PC-3 (cell line): ENCODE data around the gene SHCBP1L. TPM values are rescaled to one million over a fixed set of nuclear protein-coding genes. Genes with fewer than 3 reads are reported as not detected.

Source experiments
- ATAC-seq: fragments of 200-7000 bp; cut with Tn5 transposase; 2 replicates; pipeline ENCODE4 v1.9.1; 2020; ENCODE audit warnings: mild to moderate bottlenecking, moderate library complexity
- Bru-seq: library from RNA; stranded (reverse); fragments of 400-500 nt; gene quantifications from one replicate; lab custom pipeline; 2021; lab: Mats Ljungman, UMichigan
- BruChase-seq, 2 experiments: library from RNA; stranded (reverse); fragments of 400-500 nt; gene quantifications; one replicate each; lab custom pipeline; 2021; lab: Mats Ljungman, UMichigan
- BruUV-seq: library from RNA; stranded (reverse); fragments of 400-500 nt; replicated peaks from 2 replicates; lab custom pipeline; 2021; lab: Mats Ljungman, UMichigan
- CTCF ChIA-PET: fragments of 300-600 bp; sonication (Branson Sonifier 250); formaldehyde crosslinking; loops from one replicate; lab custom pipeline; 2022; ENCODE audit warnings: antibody characterized with exemption; lab: Charles Lee
- POLR2A ChIA-PET: fragments of 300-600 bp; sonication (Branson Sonifier 250); formaldehyde crosslinking; loops from one replicate; lab custom pipeline; 2022; ENCODE audit warnings: antibody characterized with exemption; ENCODE audit not compliant: unreplicated experiment; lab: Charles Lee
- DNase-seq: peaks from one replicate; pipeline ENCODE4 v3.0.0-alpha.2; 2015
- H2AFZ ChIP-seq: fragments of 300-600 bp; sonication (generic); 2 replicates; pipeline ENCODE4 v1.6.0; 2016; ENCODE audit warnings: antibody characterized with exemption, low read length
- H3F3A ChIP-seq: fragments of 300-600 bp; sonication (generic); one replicate; pipeline ENCODE4 v1.6.0; 2017; ENCODE audit warnings: antibody characterized with exemption, low read length, control low read depth, mild to moderate bottlenecking; ENCODE audit not compliant: unreplicated experiment
- H3K27ac ChIP-seq: fragments of 300-600 bp; sonication (generic); 2 replicates; pipeline ENCODE4 v1.5.1; 2016; ENCODE audit warnings: mild to moderate bottlenecking, low read length
- H3K27me3 ChIP-seq: fragments of 300-600 bp; sonication (generic); 2 replicates; pipeline ENCODE4 v1.6.1; 2016; ENCODE audit warnings: low read length, mixed read lengths
- H3K36me3 ChIP-seq: fragments of 300-600 bp; sonication (generic); 2 replicates; pipeline ENCODE4 v1.6.1; 2016; ENCODE audit warnings: low read depth, mixed run types, low read length, mixed read lengths
- H3K4me1 ChIP-seq: fragments of 300-600 bp; sonication (generic); 2 replicates; pipeline ENCODE4 v1.5.1; 2016; ENCODE audit warnings: low read length; ENCODE audit not compliant: insufficient read depth
- H3K4me2 ChIP-seq: fragments of 300-600 bp; sonication (generic); 2 replicates; pipeline ENCODE4 v1.6.0; 2016; ENCODE audit warnings: low read length
- H3K4me3 ChIP-seq: fragments of 300-600 bp; sonication (generic); 2 replicates; pipeline ENCODE4 v1.5.1; 2016; ENCODE audit warnings: mild to moderate bottlenecking, low read length, mixed read lengths
- H3K79me2 ChIP-seq: fragments of 300-600 bp; sonication (generic); 2 replicates; pipeline ENCODE4 v1.6.1; 2017; ENCODE audit warnings: low read length, mixed read lengths
- H3K9ac ChIP-seq: fragments of 300-600 bp; sonication (generic); 2 replicates; pipeline ENCODE4 v1.6.0; 2016; ENCODE audit warnings: mild to moderate bottlenecking, low read length
- H3K9me2 ChIP-seq: fragments of 300-600 bp; sonication (generic); replicated peaks from 2 replicates; pipeline ENCODE4 v1.6.1; 2016; ENCODE audit warnings: mixed run types, low read length, mixed read lengths
- H3K9me3 ChIP-seq: fragments of 300-600 bp; sonication (generic); 2 replicates; pipeline ENCODE4 v1.6.1; 2016; ENCODE audit warnings: low read length, mixed read lengths
- H4K20me1 ChIP-seq: fragments of 300-600 bp; sonication (generic); 2 replicates; pipeline ENCODE4 v1.6.1; 2016; ENCODE audit warnings: low read length, mixed read lengths
- EZH2 ChIP-seq: fragments of 300-600 bp; sonication (generic); IDR thresholded peaks from one replicate; pipeline ENCODE4 v1.6.1; 2017; ENCODE audit warnings: antibody characterized with exemption, mild to moderate bottlenecking, low read length; ENCODE audit not compliant: unreplicated experiment
- EZH2phosphoT487 ChIP-seq: fragments of 300-600 bp; sonication (generic); IDR thresholded peaks from 2 replicates; pipeline ENCODE4 v1.6.1; 2018; ENCODE audit warnings: mild to moderate bottlenecking, antibody characterized with exemption, low read length, borderline replicate concordance
- intact Hi-C: fragments of 100-400 bp; cut with micrococcal nuclease; formaldehyde crosslinking; loops from 2 replicates; pipeline ENCODE4 v1.9.0; 2023
- long read RNA-seq: library from polyadenylated mRNA; unstranded; transcript quantifications from one replicate; pipeline ENCODE4 v2.0.0, GENCODE V29; 2021; ENCODE audit not compliant: unreplicated experiment
- total RNA-seq: library from RNA; depleted of rRNA; stranded (reverse); fragments of >200 nt; gene quantifications from 2 replicates; pipeline ENCODE4 v1.2.3, GENCODE V29; 2014; rRNA removed
- TF ChIP-seq, protein P1 (sequence below): fragments of 300-600 bp; sonication (generic); conservative IDR thresholded peaks from 2 replicates; pipeline ENCODE4 v1.5.1; 2017; ENCODE audit warnings: antibody characterized with exemption, low read depth, mild to moderate bottlenecking, low read length

The SHCBP1L gene
- total RNA-seq (not detected in 2 replicates), Bru-seq, nascent RNA (not detected), BruChase-seq, experiment 1, labeled RNA remaining after a 6-hour chase (percentile 5 among the genes with signal in this experiment), BruChase-seq, experiment 2, labeled RNA remaining after a 2-hour chase (percentile 4 among the genes with signal in this experiment)
- long read RNA-seq, result 0 reads

DNA sequence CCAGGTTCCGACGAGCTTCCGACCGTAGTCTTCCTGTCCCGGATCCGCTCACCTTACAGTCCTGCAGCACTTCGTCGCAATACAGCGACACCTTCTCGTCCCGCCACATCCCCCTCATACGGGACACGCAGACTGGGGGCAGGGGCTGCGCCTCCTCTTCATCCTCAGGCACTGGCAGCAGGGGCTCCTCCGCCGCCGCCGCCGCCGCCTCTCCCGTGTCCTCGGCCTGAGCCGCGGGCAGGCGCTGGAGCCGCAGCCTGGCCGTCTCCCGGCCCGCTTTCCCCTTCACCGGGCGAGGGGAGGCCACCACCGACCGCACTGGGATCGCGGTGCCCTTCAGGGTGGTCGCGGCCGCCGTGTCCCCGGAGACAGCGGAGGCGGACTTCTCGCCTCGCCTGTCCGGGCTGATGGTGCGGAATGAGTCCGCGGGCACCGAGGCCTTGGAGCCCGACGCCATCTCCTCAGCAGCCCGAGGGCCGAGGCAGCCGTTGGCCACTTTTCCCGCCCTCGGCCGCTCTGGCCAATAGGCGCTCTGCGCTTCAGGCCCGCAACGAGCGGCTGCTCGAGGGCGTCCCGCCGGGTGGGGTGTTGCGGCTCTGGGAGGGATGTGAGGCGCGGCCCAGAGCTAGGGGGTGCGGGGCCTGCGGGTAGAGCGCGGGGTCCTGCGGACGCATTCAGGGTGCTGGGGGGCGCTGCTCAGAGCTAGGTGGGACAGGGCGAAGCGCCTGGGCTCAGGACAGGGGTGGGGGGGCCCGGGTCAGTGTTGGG, at the start of gene SHCBP1L:
SHCBP1L (minus strand) TSS at position 490 of the 768 bp plus-strand sequence; CDS start at position 457, 33 bp downstream.
- Histone ChIP-seq H3K4me2 (no peak within 1 kb of the TSS), H3K27me3 (no peaks in the 10 kb centered on the region), H3K79me2 (no peaks in the 10 kb centered on the region), H3K4me3 (no peak within 1 kb of the TSS), H4K20me1 (no peaks in the 10 kb centered on the region), H3F3A (no peaks in the 10 kb centered on the region), H3K9me3 (no peaks in the 10 kb centered on the region), H2AFZ (no peak within 1 kb of the TSS), H3K27ac (no peak within 1 kb of the TSS), H3K4me1 (peaks cover 6% of the 10 kb centered on the region; the same call in 1 of the 2 replicates), H3K9me2 (no peaks in the 10 kb centered on the region), H3K36me3 (no peaks in the 10 kb centered on the region), H3K9ac (no peak within 1 kb of the TSS)
- TF ChIP-seq, protein P1, sequence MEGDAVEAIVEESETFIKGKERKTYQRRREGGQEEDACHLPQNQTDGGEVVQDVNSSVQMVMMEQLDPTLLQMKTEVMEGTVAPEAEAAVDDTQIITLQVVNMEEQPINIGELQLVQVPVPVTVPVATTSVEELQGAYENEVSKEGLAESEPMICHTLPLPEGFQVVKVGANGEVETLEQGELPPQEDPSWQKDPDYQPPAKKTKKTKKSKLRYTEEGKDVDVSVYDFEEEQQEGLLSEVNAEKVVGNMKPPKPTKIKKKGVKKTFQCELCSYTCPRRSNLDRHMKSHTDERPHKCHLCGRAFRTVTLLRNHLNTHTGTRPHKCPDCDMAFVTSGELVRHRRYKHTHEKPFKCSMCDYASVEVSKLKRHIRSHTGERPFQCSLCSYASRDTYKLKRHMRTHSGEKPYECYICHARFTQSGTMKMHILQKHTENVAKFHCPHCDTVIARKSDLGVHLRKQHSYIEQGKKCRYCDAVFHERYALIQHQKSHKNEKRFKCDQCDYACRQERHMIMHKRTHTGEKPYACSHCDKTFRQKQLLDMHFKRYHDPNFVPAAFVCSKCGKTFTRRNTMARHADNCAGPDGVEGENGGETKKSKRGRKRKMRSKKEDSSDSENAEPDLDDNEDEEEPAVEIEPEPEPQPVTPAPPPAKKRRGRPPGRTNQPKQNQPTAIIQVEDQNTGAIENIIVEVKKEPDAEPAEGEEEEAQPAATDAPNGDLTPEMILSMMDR, result no peak
- TF ChIP-seq EZH2 (no peak), EZH2phosphoT487 (no peak)
- no TSS peak for BruUV-seq
- CTCF ChIA-PET, result no interaction called here
- intact Hi-C loops, result no loop called here
- ATAC-seq, result no peak
- POLR2A ChIA-PET, result no interaction called here
- no peak for DNase-seq

DNA sequence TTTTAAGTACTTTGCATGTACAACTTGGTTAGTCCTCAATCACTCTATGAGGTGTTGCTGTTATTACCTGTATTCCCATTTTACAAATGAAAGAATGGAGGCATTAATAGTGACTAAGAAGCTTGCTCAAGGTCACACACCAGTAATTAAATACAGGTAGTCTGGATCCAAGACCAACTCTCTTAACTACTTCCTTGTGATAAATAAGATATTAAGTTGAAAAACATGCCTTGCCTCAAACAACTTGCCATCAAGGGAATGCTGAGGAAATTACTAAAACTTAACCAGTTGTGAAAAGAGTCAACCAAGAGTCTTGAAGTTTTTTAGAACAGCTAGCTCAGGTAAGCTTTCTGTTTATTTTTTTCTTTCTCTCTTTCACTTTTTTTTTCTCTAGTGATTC, 49.3 kb upstream of the SHCBP1L start:
- H3K4me2 ChIP-seq, result no peak overlapping the region
- ATAC-seq (no peak), DNase-seq (no peak)
- H3K79me2 ChIP-seq, result no peaks in the 10 kb centered on the region
- no peaks in the 10 kb centered on the region for H3K9me3 ChIP-seq
- ChIA-PET POLR2A (interaction anchor here (0.7 kb wide), 1 partner anchor 233 kb away, joined by 9 read pairs; no protein-coding TSS in a partner anchor), CTCF (no interaction called here)
- H3K9ac ChIP-seq, result no peak overlapping the region
- intact Hi-C loops, result no loop called here
- no peaks in the 10 kb centered on the region for H3F3A ChIP-seq
- no peaks in the 10 kb centered on the region for H3K27me3 ChIP-seq
- BruUV-seq, result no TSS peak
- 0 out of 2 replicates have a peak, but pooled peaks cover 3% of the 10 kb centered on the region for H3K4me1 ChIP-seq
- H4K20me1 ChIP-seq, result no peaks in the 10 kb centered on the region
- no peaks in the 10 kb centered on the region for H3K9me2 ChIP-seq
- TF ChIP-seq, protein P1, result no peak
- TF ChIP-seq EZH2, result no peak
- no peak for TF ChIP-seq EZH2phosphoT487
- no peak overlapping the region for H3K27ac ChIP-seq
- H2AFZ ChIP-seq, result no peak overlapping the region
- no peaks in the 10 kb centered on the region for H3K36me3 ChIP-seq
- H3K4me3 ChIP-seq, result no peak overlapping the region
